GM18870 (cell line): ENCODE data around the gene UBXN2A.
A peak's percentile ranks its signal among the peaks of the same experiment; 100 is the strongest.
"Not testable (repeated sequence)": the region's sequence is repeated elsewhere in the genome, so short reads cannot be mapped to it uniquely, and the experiment has no call there.

Experiments
- ATAC-seq: cut with Tn5 transposase; IDR thresholded peaks from one replicate; pipeline ENCODE4 v1.9.1; 2021; ENCODE audit warnings: moderate library complexity; ENCODE audit not compliant: unreplicated experiment

Gene UBXN2A

DNA sequence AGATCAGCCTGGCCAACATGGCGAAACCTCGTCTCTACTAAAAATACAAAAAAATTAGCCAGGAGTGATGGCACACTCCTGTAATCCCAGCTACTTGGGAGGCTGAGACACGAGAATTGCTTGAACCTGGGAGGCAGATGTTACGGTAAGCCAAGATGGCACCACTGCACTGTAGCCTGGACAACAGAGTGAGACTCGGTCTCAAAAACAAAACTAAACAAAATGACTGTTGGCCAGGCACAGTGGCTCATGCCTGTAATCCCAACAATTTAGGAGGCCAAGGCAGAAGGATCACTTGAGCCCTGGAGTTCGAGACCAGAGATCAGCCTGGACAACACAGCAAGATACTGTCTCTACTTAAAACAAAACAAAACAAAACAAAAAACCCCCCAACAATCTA, 102.9 kb downstream of the UBXN2A start:
- not testable (repeated sequence) for ATAC-seq

DNA sequence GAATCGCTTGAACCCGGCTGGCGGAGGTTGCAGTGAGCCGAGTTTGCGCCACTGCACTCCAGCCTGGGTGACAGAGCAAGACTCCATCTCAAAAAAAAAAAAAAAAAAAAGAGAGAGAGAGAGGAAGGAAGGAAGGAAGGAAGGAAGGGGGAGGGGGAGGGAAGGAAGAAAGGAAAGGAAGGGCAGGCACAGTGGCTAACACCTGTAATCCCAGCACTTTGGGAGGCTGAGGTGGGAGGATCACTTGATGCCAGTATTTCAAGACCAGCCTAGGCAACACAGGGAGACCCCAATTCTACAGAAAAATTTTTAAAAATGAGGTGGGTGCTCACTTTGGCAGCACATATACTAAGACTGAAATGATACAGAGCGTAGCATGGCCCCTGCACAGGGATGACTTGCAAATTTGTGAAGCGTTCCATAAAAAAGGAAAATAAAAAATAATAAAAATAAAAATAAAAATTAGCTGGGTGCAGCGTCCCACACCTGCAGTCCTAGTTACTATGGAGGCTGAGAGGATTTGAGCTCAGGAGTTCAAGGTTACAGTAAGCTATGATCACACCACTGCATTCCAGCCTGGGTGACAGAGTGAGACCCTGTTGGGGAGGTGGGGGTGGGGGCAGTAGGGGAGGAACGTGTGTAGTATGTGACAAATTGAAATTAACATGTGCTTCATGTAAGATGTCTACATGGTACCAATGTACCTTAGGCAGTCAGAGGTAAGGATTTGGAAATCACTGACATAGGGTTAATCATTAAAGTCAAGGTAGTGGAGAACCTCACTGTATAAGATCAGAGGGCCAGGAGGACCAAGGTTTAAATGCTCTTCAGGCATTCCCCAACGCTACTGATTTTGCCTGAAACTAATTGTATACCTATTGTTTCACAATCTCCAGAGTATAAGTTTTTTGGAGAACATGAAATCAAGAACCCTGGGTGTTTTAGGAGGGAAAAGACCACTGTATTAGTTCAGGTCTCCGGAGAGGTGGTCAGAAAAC, 105.5 kb downstream of the UBXN2A start:
- no peak for ATAC-seq

DNA sequence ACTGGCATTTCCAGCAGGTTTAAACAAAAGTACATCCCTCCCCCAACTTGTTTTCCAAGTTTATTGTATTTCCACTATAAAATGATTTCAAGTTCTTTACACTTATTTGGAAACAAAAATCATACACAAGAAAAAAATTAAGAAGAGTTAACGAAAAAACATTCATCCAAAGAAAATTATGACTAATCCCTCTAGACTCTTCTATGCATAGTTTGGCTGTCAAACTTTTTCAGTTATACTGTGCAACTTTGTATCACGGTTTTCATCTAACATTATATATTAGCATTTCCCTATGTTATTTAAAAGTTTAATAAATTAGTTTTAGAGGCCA, 106.3 kb downstream of the UBXN2A start:
- no peak for ATAC-seq

DNA sequence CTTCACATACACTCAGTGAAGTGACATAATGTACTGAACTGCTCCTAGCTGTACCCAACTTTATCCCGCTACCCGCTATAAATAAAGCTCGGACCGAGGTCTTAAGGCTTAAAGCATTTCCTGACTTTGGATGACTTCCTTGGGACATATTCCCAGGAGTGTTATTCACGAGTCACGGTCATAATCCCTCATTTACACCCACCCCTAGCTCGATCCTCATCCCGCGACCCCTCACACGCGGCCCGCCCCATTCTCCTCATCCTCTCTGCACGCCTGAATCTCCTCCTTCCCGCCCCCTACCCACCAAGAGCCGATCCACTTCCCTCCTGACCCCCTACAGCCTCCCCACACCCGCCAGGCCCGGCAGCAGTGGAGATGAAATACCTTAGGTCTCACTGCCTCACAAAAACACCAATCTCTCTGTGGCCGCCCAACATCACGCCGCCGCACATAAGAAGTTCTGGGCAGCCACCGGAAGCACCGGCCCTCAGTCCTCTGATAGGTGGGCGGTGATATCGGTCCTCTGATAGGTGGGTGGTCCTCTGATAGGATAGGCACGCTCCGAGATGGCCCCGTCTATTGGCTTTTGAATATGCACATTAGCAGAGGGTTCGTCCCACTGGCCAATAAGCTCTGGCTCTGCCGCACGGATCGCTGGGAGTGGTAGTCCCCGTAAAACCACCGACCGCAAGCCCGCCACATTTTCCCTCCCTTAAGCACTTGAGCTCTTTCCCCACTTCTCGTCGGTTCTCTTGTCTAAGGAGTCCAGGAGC, 106.9 kb downstream of the UBXN2A start, which contains the start of gene WDCP:
WDCP (minus strand) TSS at position 462 of the 773 bp plus-strand sequence. CDS start 7,897 bp downstream, outside the sequence.
- peak; percentile 99 for ATAC-seq

DNA sequence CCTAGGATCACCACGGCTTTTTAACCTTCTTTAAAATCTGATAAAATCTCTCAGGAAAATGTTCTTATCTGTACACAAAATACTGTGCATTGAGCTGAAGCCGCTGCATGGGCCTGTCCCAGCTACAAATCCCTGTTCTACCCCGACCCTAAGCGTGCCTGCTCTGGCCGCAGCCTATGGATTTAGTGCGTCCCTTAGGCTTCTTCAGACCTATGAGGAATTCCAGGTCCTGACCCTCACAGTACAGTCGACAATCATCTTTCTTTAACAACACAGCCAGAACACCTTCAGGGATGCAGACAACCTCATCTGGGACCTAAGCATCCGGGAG, 107.4 kb downstream of the UBXN2A start:
- no peak for ATAC-seq

DNA sequence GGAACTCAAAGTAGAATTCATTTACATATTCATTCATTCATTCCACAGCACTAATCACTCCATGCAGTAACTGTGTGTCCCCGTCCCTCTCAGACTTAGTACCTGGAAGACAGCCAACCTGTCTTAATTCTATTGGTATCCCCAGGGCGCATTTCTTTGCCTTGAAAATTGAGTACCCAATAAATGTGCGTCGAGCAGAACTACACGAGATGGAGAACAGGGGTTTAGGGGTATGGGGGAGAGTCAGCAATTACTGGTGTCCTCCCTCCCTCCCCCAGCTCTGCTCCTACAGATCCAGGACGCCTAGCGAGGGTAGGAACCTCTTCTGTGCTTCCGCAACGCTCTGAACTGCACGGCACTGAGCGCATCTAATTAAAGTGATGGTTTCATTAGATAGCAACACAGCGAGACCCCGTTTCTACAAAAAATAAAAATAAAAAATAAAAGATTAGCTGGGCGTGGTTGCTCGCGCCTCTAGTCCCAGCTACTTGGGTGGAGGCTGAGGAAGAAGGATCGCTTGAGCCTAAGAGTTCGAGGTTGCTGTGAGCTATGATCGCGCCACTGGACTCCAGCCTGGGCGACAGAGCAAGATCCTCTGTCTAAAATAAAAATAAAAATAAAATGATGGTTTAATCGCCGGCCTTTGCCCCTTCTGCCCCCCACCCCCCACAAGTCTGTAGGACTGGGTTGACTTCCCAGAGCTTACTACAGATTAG, 108.7 kb downstream of the UBXN2A start:
- ATAC-seq: no peak

DNA sequence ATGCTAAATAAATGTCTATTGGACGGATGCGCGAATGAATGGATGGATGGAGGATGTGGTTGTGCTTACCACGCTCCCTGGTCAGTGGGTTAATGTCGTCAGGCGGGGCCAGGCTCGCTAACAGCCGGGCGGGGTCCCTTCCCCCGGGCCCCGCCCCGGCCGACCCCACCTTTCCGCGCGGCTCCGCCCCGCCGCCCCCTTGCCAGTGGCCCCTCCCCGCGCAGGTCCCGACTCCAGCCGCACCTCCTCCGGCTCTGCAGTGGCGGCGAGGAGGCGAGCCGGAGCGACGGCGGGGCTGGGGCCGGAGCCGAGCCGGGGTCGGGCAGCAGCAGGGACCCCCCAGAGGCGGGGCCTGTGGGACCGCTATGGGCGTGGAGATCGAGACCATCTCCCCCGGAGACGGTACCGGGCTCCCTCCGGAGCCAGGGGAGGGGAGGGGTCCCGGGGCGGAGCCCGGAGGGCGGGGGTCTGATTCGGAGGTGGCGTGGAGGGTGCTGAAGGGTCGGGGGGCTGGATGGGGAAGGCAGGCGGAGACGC, 109.3 kb downstream of the UBXN2A start, which contains the start of gene FKBP1B:
FKBP1B (plus strand) TSS at position 257 of the 537 bp plus-strand sequence; CDS start at position 366, 109 bp downstream.
- ATAC-seq: no peak

DNA sequence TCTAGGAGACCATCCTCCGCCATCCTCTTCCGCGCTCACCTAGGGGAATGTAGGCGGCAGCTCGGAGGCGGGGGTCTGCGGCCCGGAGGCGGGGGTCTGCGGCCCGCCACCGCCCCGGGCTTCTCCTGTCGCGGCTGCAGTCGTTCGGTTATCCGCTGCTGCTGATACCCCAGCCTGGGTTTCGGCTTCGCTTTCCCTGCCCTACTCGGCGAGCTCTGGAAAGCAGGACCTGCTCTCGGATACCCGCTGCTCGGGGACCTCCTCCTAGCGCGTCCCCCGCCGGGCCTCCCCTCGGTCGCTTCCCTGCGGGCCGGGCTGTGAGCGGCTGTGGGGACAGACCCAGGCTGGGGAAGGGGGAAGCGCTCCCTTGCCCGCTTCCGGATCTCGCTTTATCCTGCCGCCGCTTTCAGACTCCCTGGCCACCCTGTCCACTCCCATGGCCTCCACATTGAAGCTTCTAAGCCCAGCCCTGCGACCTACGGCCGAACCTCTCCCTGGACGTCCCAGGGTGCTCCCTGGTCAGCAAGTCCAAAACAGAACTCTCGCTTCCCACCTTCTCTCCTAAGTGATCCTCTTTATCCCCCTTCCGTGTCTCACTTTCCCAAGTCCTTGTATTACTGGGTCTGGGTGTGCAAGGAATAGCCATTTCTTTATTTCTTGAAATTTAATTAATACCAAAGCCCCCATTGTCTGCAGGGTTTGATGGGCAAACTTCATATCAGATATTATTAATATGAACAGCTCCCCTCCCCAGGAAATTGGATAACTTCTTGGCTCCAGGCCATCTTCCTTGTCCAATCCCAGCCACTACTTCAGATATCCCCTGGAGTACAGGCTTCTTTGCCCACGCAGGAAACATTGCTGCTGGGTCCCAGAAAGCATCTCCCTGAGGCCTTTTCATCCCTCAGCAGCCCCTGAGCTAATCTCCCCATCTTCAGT, 110.0 kb downstream of the UBXN2A start:
- ATAC-seq: no peak

DNA sequence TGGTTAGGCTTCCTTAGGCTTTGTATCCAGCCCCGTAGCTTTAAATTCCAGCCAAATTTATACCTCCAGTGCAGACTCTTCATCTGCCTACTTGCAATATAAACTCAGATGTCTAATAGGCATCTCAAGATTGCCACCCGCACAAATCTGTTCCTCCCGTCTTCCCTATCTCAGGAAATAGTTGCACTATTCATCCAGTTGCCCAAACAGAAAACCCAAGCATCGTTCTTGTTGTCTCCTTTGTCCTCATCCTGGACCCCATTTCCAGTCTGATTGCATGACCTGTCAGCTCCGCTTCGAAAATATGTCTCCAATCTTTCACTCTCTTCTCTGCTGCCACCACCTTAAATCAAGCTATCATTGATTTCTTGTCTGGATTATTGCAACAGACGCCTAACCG, 111.6 kb downstream of the UBXN2A start:
- ATAC-seq: no peak

DNA sequence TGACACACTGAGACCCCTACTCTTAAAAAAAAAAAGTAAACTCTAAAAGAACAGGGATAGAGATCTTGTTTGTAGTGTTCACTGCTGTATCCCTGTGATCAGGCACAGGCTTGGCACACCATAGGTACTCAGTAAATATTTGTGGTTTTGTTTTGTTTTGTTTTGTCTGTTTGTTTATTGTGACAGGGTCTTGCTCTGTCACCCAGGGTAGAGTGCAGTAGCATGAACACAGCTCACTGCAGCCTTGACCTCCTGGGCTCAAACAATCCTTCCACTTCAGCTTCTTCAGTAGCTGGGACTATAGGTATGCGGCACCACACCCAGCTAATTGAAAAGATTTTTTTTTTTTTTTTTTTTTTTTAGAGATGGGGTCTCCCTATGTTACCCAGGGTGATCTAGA, 112.7 kb downstream of the UBXN2A start:
- no peak for ATAC-seq
